ENCODE data around the gene TAS2R50.

Gene TAS2R50

GRCh38 chr12:10943167-10943566 lies 43.5 kb downstream of the TAS2R50 start:
- TF ChIP-seq POLR2A (IDR thresholded peaks at IDR 0.05; ENCODE audit: low read depth, low read length) (no peak), TAF1 (IDR thresholded peaks at IDR 0.05; ENCODE audit: borderline replicate concordance, low read depth, low read length) (no peak), POLR2AphosphoS5 (IDR thresholded peaks at IDR 0.05; ENCODE audit: low read depth, low read length) (no peak)
- FAIRE-seq, result no peak

GRCh38 chr12:10941916-10942607 lies 44.6 kb downstream of the TAS2R50 start:
- TF ChIP-seq POLR2A (IDR thresholded peaks at IDR 0.05; ENCODE audit: low read depth, low read length), result no peak
- no peak for TF ChIP-seq TAF1 (IDR thresholded peaks at IDR 0.05; ENCODE audit: borderline replicate concordance, low read depth, low read length)
- no peak for TF ChIP-seq POLR2AphosphoS5 (IDR thresholded peaks at IDR 0.05; ENCODE audit: low read depth, low read length)
- DNase-seq (ENCODE audit: insufficient read length) (no peak), FAIRE-seq (no peak)

More at GRCh38 chr12:10943167-10943566, 43.5 kb downstream of the TAS2R50 start:
- DNase-seq (ENCODE audit: insufficient read length), result no peak

GRCh38 chr12:10941369-10941768 lies 45.3 kb downstream of the TAS2R50 start:
- FAIRE-seq, result no peak

GRCh38 chr12:10940389-10940788 lies 46.3 kb downstream of the TAS2R50 start:
- TF ChIP-seq POLR2AphosphoS5 (IDR thresholded peaks at IDR 0.05; ENCODE audit: low read depth, low read length) (no peak), TAF1 (IDR thresholded peaks at IDR 0.05; ENCODE audit: borderline replicate concordance, low read depth, low read length) (no peak), POLR2A (IDR thresholded peaks at IDR 0.05; ENCODE audit: low read depth, low read length) (no peak)
- FAIRE-seq, result no peak
- DNase-seq (ENCODE audit: insufficient read length), result no peak

More at GRCh38 chr12:10941369-10941768, 45.3 kb downstream of the TAS2R50 start:
- no peak for TF ChIP-seq POLR2A (IDR thresholded peaks at IDR 0.05; ENCODE audit: low read depth, low read length)
- TF ChIP-seq TAF1 (IDR thresholded peaks at IDR 0.05; ENCODE audit: borderline replicate concordance, low read depth, low read length), result no peak
- no peak for TF ChIP-seq POLR2AphosphoS5 (IDR thresholded peaks at IDR 0.05; ENCODE audit: low read depth, low read length)
- DNase-seq (ENCODE audit: insufficient read length), result no peak

GRCh38 chr12:10939163-10939562 lies 47.5 kb downstream of the TAS2R50 start, which contains the start of gene TAS2R14:
Gene TAS2R14 (minus strand): TSS chr12:10939263. CDS start chr12:10939207, 56 bp downstream.
- TF ChIP-seq POLR2AphosphoS5 (IDR thresholded peaks at IDR 0.05; ENCODE audit: low read depth, low read length), result no peak
- no peak for TF ChIP-seq TAF1 (IDR thresholded peaks at IDR 0.05; ENCODE audit: borderline replicate concordance, low read depth, low read length)
- TF ChIP-seq POLR2A (IDR thresholded peaks at IDR 0.05; ENCODE audit: low read depth, low read length), result no peak
- FAIRE-seq (no peak), DNase-seq (ENCODE audit: insufficient read length) (no peak)

GRCh38 chr12:10936506-10936905 lies 50.2 kb downstream of the TAS2R50 start:
- no peak for TF ChIP-seq POLR2A (IDR thresholded peaks at IDR 0.05; ENCODE audit: low read depth, low read length)
- TF ChIP-seq TAF1 (IDR thresholded peaks at IDR 0.05; ENCODE audit: borderline replicate concordance, low read depth, low read length), result no peak
- no peak for TF ChIP-seq POLR2AphosphoS5 (IDR thresholded peaks at IDR 0.05; ENCODE audit: low read depth, low read length)
- no peak for DNase-seq (ENCODE audit: insufficient read length)
- FAIRE-seq, result no peak

Measured in GM12892 (cell line).